OCI-LY3 (cell line): ENCODE measurements around the gene FOS.

Source experiments
- H2AFZ ChIP-seq: fragments of 200-600, 300-600 bp; shearing (Covaris generic); 2 replicates; pipeline ENCODE4 v1.6.0; 2014; ENCODE audit warnings: antibody characterized with exemption, low read depth, low read length
- H3K27ac ChIP-seq: fragments of 200-600, 300-600 bp; sonication (generic); 2 replicates; pipeline ENCODE4 v1.5.1; 2014; ENCODE audit warnings: mild to moderate bottlenecking, low read length, moderate library complexity, mixed read lengths
- H3K27me3 ChIP-seq: fragments of 200-600, 300-600 bp; sonication (generic); 2 replicates; pipeline ENCODE4 v1.6.1; 2014; ENCODE audit warnings: low read depth, low read length, mixed read lengths
- H3K36me3 ChIP-seq: fragments of 200-600, 300-600 bp; sonication (generic); replicated peaks from 2 replicates; pipeline ENCODE3; 2014; ENCODE audit warnings: low read depth, low read length, mixed read lengths
- H3K4me1 ChIP-seq: fragments of 300-600, 200-600 bp; sonication (generic); 2 replicates; pipeline ENCODE4 v1.6.1; 2014; ENCODE audit warnings: low read length, mixed read lengths
- H3K4me2 ChIP-seq: fragments of 200-600, 300-600 bp; sonication (generic); 2 replicates; pipeline ENCODE4 v1.6.1; 2014; ENCODE audit warnings: low read length, mixed read lengths
- H3K4me3 ChIP-seq: fragments of 300-600, 200-600 bp; sonication (generic); 2 replicates; pipeline ENCODE4 v1.5.1; 2014; ENCODE audit warnings: antibody characterized with exemption, mild to moderate bottlenecking, low read length, moderate library complexity
- H3K79me2 ChIP-seq: fragments of 300-600, 200-600 bp; shearing (Covaris generic); 2 replicates; pipeline ENCODE4 v1.6.1; 2014; ENCODE audit warnings: mild to moderate bottlenecking, low read length, mixed read lengths
- H3K9ac ChIP-seq: fragments of 300-600, 200-600 bp; shearing (Covaris generic); 2 replicates; pipeline ENCODE4 v1.6.0; 2014; ENCODE audit warnings: mild to moderate bottlenecking, low read length, moderate library complexity
- H3K9me3 ChIP-seq: fragments of 200-600, 300-600 bp; shearing (Covaris generic); 2 replicates; pipeline ENCODE4 v1.6.1; 2014; ENCODE audit warnings: low read length, mixed read lengths; ENCODE audit not compliant: insufficient read depth
- H4K20me1 ChIP-seq: fragments of 200-600, 300-600 bp; sonication (generic); 2 replicates; pipeline ENCODE4 v1.6.1; 2016; ENCODE audit warnings: low read length, mixed read lengths; ENCODE audit not compliant: insufficient read depth
- EZH2phosphoT487 ChIP-seq: fragments of 200-600 bp; shearing (Covaris generic); IDR thresholded peaks from 2 replicates; pipeline ENCODE4 v1.6.1; 2018; ENCODE audit warnings: antibody characterized with exemption, mixed run types, low read depth
- TF ChIP-seq, protein P1 (sequence below): fragments of 200-600, 300-600 bp; sonication (generic); IDR thresholded peaks from 2 replicates; pipeline ENCODE4 v1.5.1; 2014; ENCODE audit warnings: antibody characterized with exemption, low read length, low read depth

The FOS gene

DNA sequence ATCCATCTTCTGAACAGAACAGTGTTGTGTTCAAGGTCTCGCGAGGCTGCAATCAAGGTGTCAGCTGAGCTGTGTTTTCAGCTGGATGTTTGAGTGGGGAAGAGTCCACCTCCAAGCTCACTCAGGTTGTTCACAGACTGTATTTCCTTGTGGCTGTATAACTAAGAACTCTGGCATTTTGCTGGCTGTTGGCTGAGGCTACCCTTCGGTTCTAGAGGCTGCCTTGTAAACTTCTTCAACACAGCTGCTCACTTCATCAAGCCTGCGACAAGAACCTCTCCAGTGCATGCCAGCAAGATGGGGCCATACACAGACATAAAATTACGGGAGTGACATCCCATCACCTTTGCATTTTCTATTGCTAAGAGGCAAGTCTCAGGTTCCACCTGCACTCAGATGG lies 12.7 kb downstream of the FOS start:
- no peak overlapping the region for H3K9ac ChIP-seq
- no peak overlapping the region for H3K4me2 ChIP-seq
- no peaks in the 10 kb centered on the region for H3K79me2 ChIP-seq
- no peaks in the 10 kb centered on the region for H3K9me3 ChIP-seq
- H3K4me1 ChIP-seq, result peaks cover 8% of the 10 kb centered on the region; the same call in 1 of the 2 replicates
- no peaks in the 10 kb centered on the region for H3K36me3 ChIP-seq
- TF ChIP-seq, protein P1, sequence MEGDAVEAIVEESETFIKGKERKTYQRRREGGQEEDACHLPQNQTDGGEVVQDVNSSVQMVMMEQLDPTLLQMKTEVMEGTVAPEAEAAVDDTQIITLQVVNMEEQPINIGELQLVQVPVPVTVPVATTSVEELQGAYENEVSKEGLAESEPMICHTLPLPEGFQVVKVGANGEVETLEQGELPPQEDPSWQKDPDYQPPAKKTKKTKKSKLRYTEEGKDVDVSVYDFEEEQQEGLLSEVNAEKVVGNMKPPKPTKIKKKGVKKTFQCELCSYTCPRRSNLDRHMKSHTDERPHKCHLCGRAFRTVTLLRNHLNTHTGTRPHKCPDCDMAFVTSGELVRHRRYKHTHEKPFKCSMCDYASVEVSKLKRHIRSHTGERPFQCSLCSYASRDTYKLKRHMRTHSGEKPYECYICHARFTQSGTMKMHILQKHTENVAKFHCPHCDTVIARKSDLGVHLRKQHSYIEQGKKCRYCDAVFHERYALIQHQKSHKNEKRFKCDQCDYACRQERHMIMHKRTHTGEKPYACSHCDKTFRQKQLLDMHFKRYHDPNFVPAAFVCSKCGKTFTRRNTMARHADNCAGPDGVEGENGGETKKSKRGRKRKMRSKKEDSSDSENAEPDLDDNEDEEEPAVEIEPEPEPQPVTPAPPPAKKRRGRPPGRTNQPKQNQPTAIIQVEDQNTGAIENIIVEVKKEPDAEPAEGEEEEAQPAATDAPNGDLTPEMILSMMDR, result no peak
- TF ChIP-seq EZH2phosphoT487, result no peak
- no peak overlapping the region for H3K27ac ChIP-seq
- no peak overlapping the region for H2AFZ ChIP-seq
- H3K4me3 ChIP-seq, result no peak overlapping the region
- peaks cover 33% of the 10 kb centered on the region for H3K27me3 ChIP-seq
- H4K20me1 ChIP-seq, result no peaks in the 10 kb centered on the region

DNA sequence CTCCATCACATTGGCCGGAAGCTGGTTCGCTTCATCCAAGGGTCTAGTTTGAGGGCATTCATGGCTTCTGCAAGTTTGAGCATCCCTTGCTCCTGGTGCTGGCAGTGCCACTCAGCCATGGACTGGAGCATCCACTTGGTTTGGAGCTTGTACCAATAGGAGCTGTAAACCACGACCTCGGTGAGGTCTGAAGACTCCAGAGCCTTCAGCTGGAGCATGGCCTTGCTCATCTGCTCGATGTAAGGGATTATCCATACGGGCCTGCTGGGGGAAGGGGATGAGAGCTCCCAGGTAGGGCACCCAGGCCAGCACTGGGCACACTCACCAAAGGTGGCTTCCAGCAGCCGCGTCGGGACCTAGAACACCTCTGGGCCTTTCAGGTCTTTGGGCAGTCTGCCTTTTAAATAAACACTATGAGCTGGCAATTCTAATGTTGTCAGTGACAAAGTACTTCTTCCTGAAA lies 13.5 kb downstream of the FOS start:
- no peaks in the 10 kb centered on the region for H3K9me3 ChIP-seq
- H3K4me1 ChIP-seq, result peaks cover 8% of the 10 kb centered on the region; the same call in 1 of the 2 replicates
- no peak overlapping the region for H3K9ac ChIP-seq
- H3K27me3 ChIP-seq, result peaks cover 30% of the 10 kb centered on the region
- H2AFZ ChIP-seq, result no peak overlapping the region
- H3K4me3 ChIP-seq, result no peak overlapping the region
- TF ChIP-seq EZH2phosphoT487, result no peak
- TF ChIP-seq, protein P1, result no peak
- no peaks in the 10 kb centered on the region for H3K79me2 ChIP-seq
- H3K36me3 ChIP-seq, result no peaks in the 10 kb centered on the region
- H3K4me2 ChIP-seq, result no peak overlapping the region
- H3K27ac ChIP-seq, result no peak overlapping the region
- no peaks in the 10 kb centered on the region for H4K20me1 ChIP-seq

DNA sequence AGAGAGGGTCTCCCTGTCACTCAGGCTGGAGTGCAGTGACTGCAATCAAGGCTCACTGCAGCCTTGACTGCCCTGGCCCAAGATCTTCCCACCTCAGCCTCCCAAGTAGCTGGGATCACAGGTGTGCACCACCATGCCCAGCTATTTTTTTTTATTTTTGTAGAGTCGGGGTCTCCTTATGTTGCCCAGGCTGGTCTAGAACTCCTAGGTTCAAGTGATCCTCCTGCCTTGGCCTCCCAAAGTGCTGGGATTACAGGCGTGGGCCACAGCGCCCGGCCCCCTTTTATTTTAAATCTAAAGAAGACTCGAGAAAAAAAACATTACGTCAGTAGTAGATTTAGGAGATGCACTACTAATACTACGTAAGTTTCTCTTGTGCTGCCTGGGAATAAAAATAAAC lies 14.3 kb downstream of the FOS start:
- Histone ChIP-seq H3K27ac (no peak overlapping the region), H3K9me3 (no peaks in the 10 kb centered on the region), H3K9ac (no peak overlapping the region)

DNA sequence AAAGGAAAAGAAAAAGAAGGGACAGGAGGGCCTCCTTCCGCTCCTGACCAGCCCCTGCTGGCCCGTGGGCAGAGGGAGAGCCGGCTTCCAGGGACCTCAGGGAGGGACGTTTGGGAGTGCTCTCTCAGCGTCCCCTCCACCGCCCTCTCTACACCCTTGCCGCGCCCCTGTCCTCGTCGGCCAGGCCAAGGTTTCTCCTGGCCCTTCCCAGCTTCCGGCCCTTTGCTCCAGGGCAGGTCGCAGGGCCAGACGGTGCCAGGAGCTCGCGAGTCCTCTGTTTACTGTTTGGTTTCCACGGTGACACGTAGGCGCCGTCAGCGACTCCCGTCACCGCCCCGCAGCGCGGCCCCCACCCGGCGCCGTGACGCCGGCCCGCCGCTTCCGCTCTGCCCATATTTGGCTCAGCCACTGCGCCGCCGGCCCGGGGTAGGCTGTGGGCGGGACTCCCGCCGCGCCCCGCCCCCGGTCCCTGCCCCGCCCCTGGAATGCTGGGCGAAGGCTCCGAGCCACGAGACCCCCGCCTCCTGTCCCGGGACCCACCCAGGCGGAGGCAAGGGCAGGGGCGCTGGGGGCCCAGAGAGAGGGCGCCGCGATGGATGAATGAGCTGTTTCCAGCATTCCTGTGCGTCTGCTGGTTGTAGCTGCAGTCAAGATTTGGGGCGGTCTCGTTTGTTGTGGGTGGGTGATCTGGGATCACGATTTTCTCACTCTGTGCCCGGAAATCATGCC lies 15.5 kb downstream of the FOS start:
- no peaks in the 10 kb centered on the region for H3K36me3 ChIP-seq
- H3K9me3 ChIP-seq, result no peaks in the 10 kb centered on the region
- peaks cover 8% of the 10 kb centered on the region; the same call in 1 of the 2 replicates for H3K4me1 ChIP-seq
- peak overlapping the region; percentile 94; the same call in 1 of the 2 replicates for H2AFZ ChIP-seq
- no peak for TF ChIP-seq EZH2phosphoT487
- TF ChIP-seq, protein P1, result no peak
- no peaks in the 10 kb centered on the region for H4K20me1 ChIP-seq
- peak overlapping the region; percentile 89 for H3K4me3 ChIP-seq
- no peaks in the 10 kb centered on the region for H3K79me2 ChIP-seq
- H3K27ac ChIP-seq, result no peak overlapping the region
- H3K9ac ChIP-seq, result peak overlapping the region; percentile 64
- peaks cover 18% of the 10 kb centered on the region for H3K27me3 ChIP-seq
- H3K4me2 ChIP-seq, result peak overlapping the region; percentile 98

More for the DNA sequence above, 14.3 kb downstream of the FOS start:
- H2AFZ ChIP-seq, result no peak overlapping the region
- H3K79me2 ChIP-seq, result no peaks in the 10 kb centered on the region
- H4K20me1 ChIP-seq, result no peaks in the 10 kb centered on the region
- no peak overlapping the region for H3K4me2 ChIP-seq
- H3K27me3 ChIP-seq, result peaks cover 25% of the 10 kb centered on the region
- no peaks in the 10 kb centered on the region for H3K36me3 ChIP-seq
- no peak for TF ChIP-seq EZH2phosphoT487
- TF ChIP-seq, protein P1, result no peak
- peaks cover 8% of the 10 kb centered on the region; the same call in 1 of the 2 replicates for H3K4me1 ChIP-seq
- H3K4me3 ChIP-seq, result no peak overlapping the region
